ENCODE data around the gene B3GNT5.
A peak's percentile ranks its signal among the peaks of the same experiment; 100 is the strongest.

- TF ChIP-seq, protein P1, sequence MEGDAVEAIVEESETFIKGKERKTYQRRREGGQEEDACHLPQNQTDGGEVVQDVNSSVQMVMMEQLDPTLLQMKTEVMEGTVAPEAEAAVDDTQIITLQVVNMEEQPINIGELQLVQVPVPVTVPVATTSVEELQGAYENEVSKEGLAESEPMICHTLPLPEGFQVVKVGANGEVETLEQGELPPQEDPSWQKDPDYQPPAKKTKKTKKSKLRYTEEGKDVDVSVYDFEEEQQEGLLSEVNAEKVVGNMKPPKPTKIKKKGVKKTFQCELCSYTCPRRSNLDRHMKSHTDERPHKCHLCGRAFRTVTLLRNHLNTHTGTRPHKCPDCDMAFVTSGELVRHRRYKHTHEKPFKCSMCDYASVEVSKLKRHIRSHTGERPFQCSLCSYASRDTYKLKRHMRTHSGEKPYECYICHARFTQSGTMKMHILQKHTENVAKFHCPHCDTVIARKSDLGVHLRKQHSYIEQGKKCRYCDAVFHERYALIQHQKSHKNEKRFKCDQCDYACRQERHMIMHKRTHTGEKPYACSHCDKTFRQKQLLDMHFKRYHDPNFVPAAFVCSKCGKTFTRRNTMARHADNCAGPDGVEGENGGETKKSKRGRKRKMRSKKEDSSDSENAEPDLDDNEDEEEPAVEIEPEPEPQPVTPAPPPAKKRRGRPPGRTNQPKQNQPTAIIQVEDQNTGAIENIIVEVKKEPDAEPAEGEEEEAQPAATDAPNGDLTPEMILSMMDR (IDR thresholded peaks at IDR 0.05; ENCODE audit: low read depth, low read length, poor library complexity, severe bottlenecking), result no peak
- 0 out of 2 replicates have a peak, but pooled peaks have one; percentile 35 for TF ChIP-seq EZH2phosphoT487 (IDR thresholded peaks at IDR 0.05; ENCODE audit: borderline replicate concordance, low read length)
Observed at GRCh38 chr3:183253528-183254486, 754 bp downstream of the B3GNT5 start.
